OCI-LY3 (cell line): ENCODE results near the gene LY9.

Experiments
- H2AFZ ChIP-seq: fragments of 200-600, 300-600 bp; shearing (Covaris generic); 2 replicates; pipeline ENCODE4 v1.6.0; 2014; ENCODE audit warnings: antibody characterized with exemption, low read depth, low read length
- H3K27ac ChIP-seq: fragments of 200-600, 300-600 bp; sonication (generic); 2 replicates; pipeline ENCODE4 v1.5.1; 2014; ENCODE audit warnings: mild to moderate bottlenecking, low read length, moderate library complexity, mixed read lengths
- H3K27me3 ChIP-seq: fragments of 200-600, 300-600 bp; sonication (generic); 2 replicates; pipeline ENCODE4 v1.6.1; 2014; ENCODE audit warnings: low read depth, low read length, mixed read lengths
- H3K36me3 ChIP-seq: fragments of 200-600, 300-600 bp; sonication (generic); replicated peaks from 2 replicates; pipeline ENCODE3; 2014; ENCODE audit warnings: low read depth, low read length, mixed read lengths
- H3K4me1 ChIP-seq: fragments of 300-600, 200-600 bp; sonication (generic); 2 replicates; pipeline ENCODE4 v1.6.1; 2014; ENCODE audit warnings: low read length, mixed read lengths
- H3K4me2 ChIP-seq: fragments of 200-600, 300-600 bp; sonication (generic); 2 replicates; pipeline ENCODE4 v1.6.1; 2014; ENCODE audit warnings: low read length, mixed read lengths
- H3K4me3 ChIP-seq: fragments of 300-600, 200-600 bp; sonication (generic); 2 replicates; pipeline ENCODE4 v1.5.1; 2014; ENCODE audit warnings: antibody characterized with exemption, mild to moderate bottlenecking, low read length, moderate library complexity
- H3K79me2 ChIP-seq: fragments of 300-600, 200-600 bp; shearing (Covaris generic); 2 replicates; pipeline ENCODE4 v1.6.1; 2014; ENCODE audit warnings: mild to moderate bottlenecking, low read length, mixed read lengths
- H3K9ac ChIP-seq: fragments of 300-600, 200-600 bp; shearing (Covaris generic); 2 replicates; pipeline ENCODE4 v1.6.0; 2014; ENCODE audit warnings: mild to moderate bottlenecking, low read length, moderate library complexity
- H3K9me3 ChIP-seq: fragments of 200-600, 300-600 bp; shearing (Covaris generic); 2 replicates; pipeline ENCODE4 v1.6.1; 2014; ENCODE audit warnings: low read length, mixed read lengths; ENCODE audit not compliant: insufficient read depth
- H4K20me1 ChIP-seq: fragments of 200-600, 300-600 bp; sonication (generic); 2 replicates; pipeline ENCODE4 v1.6.1; 2016; ENCODE audit warnings: low read length, mixed read lengths; ENCODE audit not compliant: insufficient read depth
- EZH2phosphoT487 ChIP-seq: fragments of 200-600 bp; shearing (Covaris generic); IDR thresholded peaks from 2 replicates; pipeline ENCODE4 v1.6.1; 2018; ENCODE audit warnings: antibody characterized with exemption, mixed run types, low read depth
- TF ChIP-seq, protein P1 (sequence below): fragments of 200-600, 300-600 bp; sonication (generic); IDR thresholded peaks from 2 replicates; pipeline ENCODE4 v1.5.1; 2014; ENCODE audit warnings: antibody characterized with exemption, low read length, low read depth

Gene LY9

DNA sequence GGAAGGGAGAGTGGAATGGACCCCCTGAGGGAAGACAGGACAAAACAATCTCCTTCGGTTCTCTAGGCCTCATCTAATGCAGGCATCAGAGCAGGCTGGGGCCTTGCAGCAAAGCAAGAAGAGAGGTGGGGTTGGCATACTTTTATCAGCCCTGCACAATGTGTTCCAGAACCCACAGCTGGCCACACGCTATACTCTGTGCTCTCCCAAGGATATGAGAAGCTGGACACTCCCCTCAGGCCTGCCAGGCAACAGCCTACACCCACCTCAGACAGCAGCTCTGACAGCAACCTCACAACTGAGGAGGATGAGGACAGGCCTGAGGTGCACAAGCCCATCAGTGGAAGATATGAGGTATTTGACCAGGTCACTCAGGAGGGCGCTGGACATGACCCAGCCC, 27.3 kb downstream of the LY9 start:
- Histone ChIP-seq H4K20me1 (no peaks in the 10 kb centered on the region), H3K4me1 (no peaks in the 10 kb centered on the region), H3K9ac (no peak overlapping the region), H3K4me2 (no peak overlapping the region), H3K27me3 (no peaks in the 10 kb centered on the region), H3K79me2 (no peaks in the 10 kb centered on the region), H3K9me3 (no peaks in the 10 kb centered on the region), H3K4me3 (no peak overlapping the region), H2AFZ (no peak overlapping the region), H3K36me3 (no peaks in the 10 kb centered on the region), H3K27ac (no peak overlapping the region)
- TF ChIP-seq, protein P1, sequence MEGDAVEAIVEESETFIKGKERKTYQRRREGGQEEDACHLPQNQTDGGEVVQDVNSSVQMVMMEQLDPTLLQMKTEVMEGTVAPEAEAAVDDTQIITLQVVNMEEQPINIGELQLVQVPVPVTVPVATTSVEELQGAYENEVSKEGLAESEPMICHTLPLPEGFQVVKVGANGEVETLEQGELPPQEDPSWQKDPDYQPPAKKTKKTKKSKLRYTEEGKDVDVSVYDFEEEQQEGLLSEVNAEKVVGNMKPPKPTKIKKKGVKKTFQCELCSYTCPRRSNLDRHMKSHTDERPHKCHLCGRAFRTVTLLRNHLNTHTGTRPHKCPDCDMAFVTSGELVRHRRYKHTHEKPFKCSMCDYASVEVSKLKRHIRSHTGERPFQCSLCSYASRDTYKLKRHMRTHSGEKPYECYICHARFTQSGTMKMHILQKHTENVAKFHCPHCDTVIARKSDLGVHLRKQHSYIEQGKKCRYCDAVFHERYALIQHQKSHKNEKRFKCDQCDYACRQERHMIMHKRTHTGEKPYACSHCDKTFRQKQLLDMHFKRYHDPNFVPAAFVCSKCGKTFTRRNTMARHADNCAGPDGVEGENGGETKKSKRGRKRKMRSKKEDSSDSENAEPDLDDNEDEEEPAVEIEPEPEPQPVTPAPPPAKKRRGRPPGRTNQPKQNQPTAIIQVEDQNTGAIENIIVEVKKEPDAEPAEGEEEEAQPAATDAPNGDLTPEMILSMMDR: no peak
- no peak for TF ChIP-seq EZH2phosphoT487

DNA sequence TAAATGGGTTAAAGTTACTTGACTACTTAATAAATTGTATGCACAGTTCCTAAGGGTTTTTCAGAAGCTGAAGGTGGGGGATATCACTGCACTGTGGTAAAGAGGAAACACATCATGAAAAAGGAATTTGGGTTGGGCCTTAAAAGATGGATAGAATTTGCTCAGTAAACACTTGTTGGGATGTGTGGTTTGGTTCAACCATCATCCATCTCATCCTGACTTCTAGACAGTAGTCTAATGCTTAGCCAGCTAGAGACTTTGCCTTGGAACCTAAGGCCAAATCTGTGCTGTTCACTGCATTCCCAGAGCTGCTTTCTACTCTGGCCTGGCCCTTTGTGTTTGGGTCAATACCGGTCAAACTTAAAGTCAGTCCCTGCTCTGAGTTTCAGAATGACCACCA, 30.6 kb downstream of the LY9 start:
- H3K27ac ChIP-seq: no peak overlapping the region
- TF ChIP-seq, protein P1: no peak
- no peak for TF ChIP-seq EZH2phosphoT487
- no peak overlapping the region for H3K9ac ChIP-seq
- no peak overlapping the region for H3K4me3 ChIP-seq
- no peak overlapping the region for H2AFZ ChIP-seq
- no peaks in the 10 kb centered on the region for H4K20me1 ChIP-seq
- H3K4me1 ChIP-seq: no peaks in the 10 kb centered on the region
- no peaks in the 10 kb centered on the region for H3K79me2 ChIP-seq
- H3K36me3 ChIP-seq: no peaks in the 10 kb centered on the region
- H3K4me2 ChIP-seq: no peak overlapping the region
- H3K27me3 ChIP-seq: no peaks in the 10 kb centered on the region
- no peaks in the 10 kb centered on the region for H3K9me3 ChIP-seq

- no peaks in the 10 kb centered on the region for H3K27me3 ChIP-seq
- TF ChIP-seq EZH2phosphoT487: no peak
- TF ChIP-seq, protein P1: no peak
These were observed 31.4 kb downstream of the LY9 start for GRCh38 chr1:160827418-160827817.

DNA sequence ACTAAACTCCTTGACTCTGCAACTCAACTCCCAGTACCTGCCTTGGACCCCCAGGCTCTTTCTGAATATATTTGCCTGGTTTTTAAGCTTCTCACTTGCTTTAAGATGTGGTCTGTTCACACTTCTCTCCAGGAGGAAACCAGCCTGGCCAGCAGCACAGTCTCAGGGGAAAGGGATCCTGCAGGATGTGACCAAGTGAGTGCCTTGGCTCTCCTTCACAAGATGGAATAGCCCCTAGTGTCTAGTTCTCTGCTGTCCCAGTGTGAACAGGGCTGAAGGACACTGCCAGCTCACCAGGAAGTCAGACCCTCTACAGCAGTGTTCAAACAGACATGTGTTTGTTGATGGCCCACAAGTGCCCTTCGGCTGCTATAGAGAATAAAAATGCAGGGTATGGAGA, 33.8 kb downstream of the LY9 start:
- Histone ChIP-seq H3K79me2 (no peaks in the 10 kb centered on the region), H3K27me3 (no peaks in the 10 kb centered on the region), H4K20me1 (no peaks in the 10 kb centered on the region), H3K4me3 (no peak overlapping the region), H3K4me2 (no peak overlapping the region), H3K36me3 (no peaks in the 10 kb centered on the region), H2AFZ (no peak overlapping the region), H3K27ac (no peak overlapping the region), H3K9me3 (no peaks in the 10 kb centered on the region), H3K4me1 (no peaks in the 10 kb centered on the region), H3K9ac (no peak overlapping the region)
- TF ChIP-seq, protein P1: no peak
- no peak for TF ChIP-seq EZH2phosphoT487

More at GRCh38 chr1:160827418-160827817, 31.4 kb downstream of the LY9 start:
- Histone ChIP-seq H3K27ac (no peak overlapping the region), H3K4me3 (no peak overlapping the region), H3K9me3 (no peaks in the 10 kb centered on the region), H3K4me2 (no peak overlapping the region), H4K20me1 (no peaks in the 10 kb centered on the region), H3K4me1 (no peaks in the 10 kb centered on the region), H2AFZ (no peak overlapping the region), H3K36me3 (no peaks in the 10 kb centered on the region), H3K9ac (no peak overlapping the region), H3K79me2 (no peaks in the 10 kb centered on the region)
